Pancreas (tissue), 10 donors: ENCODE data around the gene ZIC4. TPM values are rescaled to one million over a fixed set of nuclear protein-coding genes. Genes with fewer than 3 reads are reported as not detected.

Experiments
- ATAC-seq, 4 donors: fragments of 200-7000 bp; cut with Tn5 transposase; one replicate each; pipeline versions ENCODE4 v1.8.0 to v1.9.1; 2020; ENCODE audit warnings: mild to moderate bottlenecking in 4 of 4, moderate library complexity in 4 of 4
- DNase-seq, 6 donors: peaks; one replicate each; pipeline ENCODE4 v3.0.0-alpha.2; 2020
- FAIRE-seq: peaks from 2 replicates; lab custom pipeline; 2012; peaks lifted over from hg19 to GRCh38; lab: Jason Lieb, UNC
- H3K27ac ChIP-seq, 4 donors: fragments of 200-600 bp; sonication (generic); 1 replicate in 3 of 4; 2 replicates in 1 of 4; pipeline versions ENCODE4 v1.5.0 to v1.8.0; 2020
- H3K27me3 ChIP-seq, 4 donors: fragments of 200-600 bp; one replicate each; pipeline ENCODE4 v1.8.0; 2021
- H3K36me3 ChIP-seq, 3 donors: fragments of 200-600 bp; sonication (generic) in 1 of 3; one replicate each; pipeline versions ENCODE4 v1.5.0 to v1.8.0; 2020 to 2021
- H3K4me1 ChIP-seq, 3 donors: fragments of 200-600 bp; one replicate each; pipeline ENCODE4 v1.8.0; 2021
- H3K4me3 ChIP-seq, 4 donors: fragments of 200-600 bp; sonication (generic) in 2 of 4; one replicate each; pipeline versions ENCODE4 v1.5.0 to v1.8.0; 2020 to 2021
- H3K9me3 ChIP-seq, 4 donors: fragments of 200-600 bp; one replicate each; pipeline ENCODE4 v1.8.0; 2021
- WGBS, 2 donors: extraction: QIAGEN DNeasy Blood & Tissue Kit; methylation state at CpG; one replicate each; pipeline ENCODE4 v1.1.7; 2013; 5-methylcytosine and 5-hydroxymethylcytosine counted together
- intact Hi-C, 3 donors: fragments of 100-400 bp; cut with DNase I; formaldehyde crosslinking; loops; one replicate each; pipeline versions ENCODE4 v1.11.1 to v1.14.2; 2022
- polyA plus RNA-seq, 2 donors: library from polyadenylated mRNA; stranded (reverse); fragments of 200-250 nt; gene quantifications; one replicate each; pipeline ENCODE4 v1.2.3, GENCODE V29; 2013
- total RNA-seq, 6 donors: library from RNA; stranded (reverse); fragmentation: NEBNext Ultra II Directional in 4 of 6; extraction: Animal tissue kit (Norgen Biotek cat#: 25700) in 4 of 6; gene quantifications; one replicate each; pipeline versions ENCODE4 v1.2.1 to v1.2.4, GENCODE V29; 2021 to 2023
- TF ChIP-seq, protein P1 (sequence below), 4 donors: fragments of 200-600 bp; sonication (generic) in 3 of 4; IDR thresholded peaks; one replicate each; pipeline versions ENCODE4 v1.5.0 to v1.8.0; 2021; ENCODE audit warnings: antibody characterized with exemption in 4 of 4
- donor health status: healthy with polysubstance abuse.
- donor health status: DM: no; HTN: no; CAD: no; lungs with moderate emphysema.
- donor health status: DM: no; HTN: no; CAD: no.
- donor health status: control.
- donor health status: control.
- donor health status: Bipolar disorder and iron deficiency.
- donor health status: DM: yes; HTN: yes; CAD: no.
- donor health status: DM: no; HTN: no; CAD: no.
- donor health status: DM: no; HTN: no; CAD: no.
- donor health status: DM: yes; HTN: yes; CAD: no.

Gene ZIC4
- total and polyA plus RNA-seq, 8 donors = not detected

DNA sequence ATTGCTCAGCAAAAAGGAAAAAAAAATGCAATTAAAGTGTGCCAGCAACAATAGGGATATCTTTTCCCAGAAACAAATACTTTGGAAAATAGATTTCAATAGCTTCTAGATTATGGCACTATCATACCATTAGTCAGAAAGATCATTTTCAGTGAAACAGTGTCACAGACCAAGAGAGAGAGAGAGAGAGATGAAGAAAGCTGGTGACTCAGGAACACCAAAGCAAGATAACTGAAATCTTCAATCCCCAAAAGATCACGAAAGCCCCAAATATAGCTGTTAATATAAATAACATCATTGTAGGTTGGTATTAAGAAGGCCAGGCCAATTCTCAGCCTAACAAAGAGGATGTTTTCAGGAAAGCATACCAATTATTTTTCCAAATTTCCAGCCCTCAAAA lies 57.4 kb downstream of the ZIC4 start:
- peaks cover 3 to 21% (median 5%) of the 10 kb centered on the region in 4 donors for H3K27me3 ChIP-seq
- no peak for DNase-seq
- 70 to 84% methylated on average over 1 of the region's 1 CpG for WGBS, 2 donors
- intact Hi-C loops = no loop called here
- H3K9me3 ChIP-seq = no peaks in the 10 kb centered on the region
- TF ChIP-seq, protein P1, sequence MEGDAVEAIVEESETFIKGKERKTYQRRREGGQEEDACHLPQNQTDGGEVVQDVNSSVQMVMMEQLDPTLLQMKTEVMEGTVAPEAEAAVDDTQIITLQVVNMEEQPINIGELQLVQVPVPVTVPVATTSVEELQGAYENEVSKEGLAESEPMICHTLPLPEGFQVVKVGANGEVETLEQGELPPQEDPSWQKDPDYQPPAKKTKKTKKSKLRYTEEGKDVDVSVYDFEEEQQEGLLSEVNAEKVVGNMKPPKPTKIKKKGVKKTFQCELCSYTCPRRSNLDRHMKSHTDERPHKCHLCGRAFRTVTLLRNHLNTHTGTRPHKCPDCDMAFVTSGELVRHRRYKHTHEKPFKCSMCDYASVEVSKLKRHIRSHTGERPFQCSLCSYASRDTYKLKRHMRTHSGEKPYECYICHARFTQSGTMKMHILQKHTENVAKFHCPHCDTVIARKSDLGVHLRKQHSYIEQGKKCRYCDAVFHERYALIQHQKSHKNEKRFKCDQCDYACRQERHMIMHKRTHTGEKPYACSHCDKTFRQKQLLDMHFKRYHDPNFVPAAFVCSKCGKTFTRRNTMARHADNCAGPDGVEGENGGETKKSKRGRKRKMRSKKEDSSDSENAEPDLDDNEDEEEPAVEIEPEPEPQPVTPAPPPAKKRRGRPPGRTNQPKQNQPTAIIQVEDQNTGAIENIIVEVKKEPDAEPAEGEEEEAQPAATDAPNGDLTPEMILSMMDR (IDR thresholded peaks at IDR 0.05) = no peak
- FAIRE-seq = no peak
- no peak overlapping the region for H3K4me3 ChIP-seq
- ATAC-seq = no peak
- no peaks in the 10 kb centered on the region for H3K36me3 ChIP-seq
- H3K4me1 ChIP-seq = no peaks in the 10 kb centered on the region
- H3K27ac ChIP-seq = no peak overlapping the region

DNA sequence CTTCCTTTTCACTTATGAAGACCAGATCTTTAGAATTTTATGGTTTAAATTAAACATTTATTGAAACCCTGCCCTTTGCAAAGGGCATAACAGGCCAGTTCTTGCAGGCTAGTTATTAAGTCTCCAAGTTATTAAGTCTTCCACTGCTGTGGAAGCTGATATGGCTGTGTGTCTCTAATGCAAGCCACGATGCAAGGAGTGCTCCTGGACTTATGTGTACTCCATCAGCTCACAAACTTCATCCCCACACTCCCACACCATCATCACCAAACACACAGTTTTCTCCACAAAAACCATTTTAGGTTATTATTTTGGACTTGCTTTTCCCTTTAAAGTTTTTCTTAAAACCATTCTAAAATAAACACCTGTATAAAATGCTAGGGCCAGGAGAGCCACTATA lies 62.4 kb downstream of the ZIC4 start:
- Histone ChIP-seq H3K9me3 (no peaks in the 10 kb centered on the region), H3K36me3 (no peaks in the 10 kb centered on the region), H3K27me3 (peaks cover 0 to 8% (median 0%) of the 10 kb centered on the region in 4 donors), H3K27ac (no peak overlapping the region), H3K4me3 (no peak overlapping the region), H3K4me1 (no peaks in the 10 kb centered on the region)
- DNase-seq (no peak), ATAC-seq (no peak), FAIRE-seq (no peak)
- TF ChIP-seq, protein P1 (IDR thresholded peaks at IDR 0.05) = no peak
- WGBS, 2 donors = 45 to 46% methylated on average over 1 of the region's 1 CpG
- intact Hi-C loops = no loop called here

DNA sequence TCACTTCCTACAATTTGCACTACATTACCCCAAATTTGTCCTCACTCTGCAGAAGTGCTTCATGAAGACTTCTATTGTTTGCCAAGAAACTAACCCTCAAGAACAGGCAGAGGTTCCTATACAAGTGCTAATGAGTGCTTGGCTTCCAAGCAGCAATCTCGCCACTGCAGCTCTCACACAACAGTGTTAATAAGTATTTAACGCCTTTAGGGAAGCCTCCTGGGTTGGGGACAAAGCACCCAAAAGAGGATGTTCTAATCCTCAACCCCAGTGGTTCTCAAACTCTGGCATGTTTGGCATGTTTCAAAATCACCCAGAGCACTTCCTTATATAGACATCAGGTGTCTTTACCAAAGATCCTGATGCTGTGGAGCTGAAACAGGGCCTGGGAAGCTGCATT lies 64.6 kb downstream of the ZIC4 start:
- WGBS, 2 donors = 25 to 53% methylated on average over 2 of the region's 2 CpGs
- intact Hi-C loops = no loop called here
- TF ChIP-seq, protein P1 (IDR thresholded peaks at IDR 0.05) = no peak

GRCh38 chr3:147336543-147337278 lies 69.6 kb downstream of the ZIC4 start:
- WGBS, 2 donors = 30 to 53% methylated on average over 4 of the region's 4 CpGs
- Histone ChIP-seq H3K4me3 (no peak overlapping the region), H3K36me3 (no peaks in the 10 kb centered on the region), H3K4me1 (no peaks in the 10 kb centered on the region), H3K27me3 (peaks cover 0 to 13% (median 0%) of the 10 kb centered on the region in 4 donors), H3K9me3 (no peaks in the 10 kb centered on the region), H3K27ac (no peak overlapping the region)
- TF ChIP-seq, protein P1 (IDR thresholded peaks at IDR 0.05) = no peak
- no peak for ATAC-seq
- no peak for DNase-seq
- FAIRE-seq = no peak
- intact Hi-C loops = no loop called here

More for the DNA sequence above, 64.6 kb downstream of the ZIC4 start:
- Histone ChIP-seq H3K27ac (no peak overlapping the region), H3K4me1 (no peaks in the 10 kb centered on the region), H3K27me3 (peaks cover 0 to 14% (median 0%) of the 10 kb centered on the region in 4 donors), H3K36me3 (no peaks in the 10 kb centered on the region), H3K4me3 (no peak overlapping the region), H3K9me3 (no peaks in the 10 kb centered on the region)
- no peak for DNase-seq
- no peak for ATAC-seq
- FAIRE-seq = no peak

Other genes starting within 250 kb of the ZIC4 start
- gene ZIC1, start 2.8 kb upstream of the ZIC4 start, total RNA-seq = not detected
- gene ZIC1, start 2.8 kb upstream of the ZIC4 start, polyA plus RNA-seq = not detected